Epithelial cell of esophagus (primary cell): ENCODE measurements around the gene WASHC4.

Experiments used
- DNase-seq: peaks from one replicate; pipeline ENCODE4 v3.0.0; 2010; ENCODE audit warnings: low read depth
- H3K4me3 ChIP-seq: 2 replicates; pipeline ENCODE4 v1.5.1; 2011; ENCODE audit warnings: mild to moderate bottlenecking, low read length, control low read depth
- TF ChIP-seq, protein P1 (sequence below): IDR thresholded peaks from 2 replicates; pipeline ENCODE4 v1.5.1; 2011; ENCODE audit warnings: low read depth, mild to moderate bottlenecking, low read length, control low read depth, inconsistent platforms; ENCODE audit not compliant: insufficient read depth; ENCODE audit errors: missing control alignments

The WASHC4 gene

DNA sequence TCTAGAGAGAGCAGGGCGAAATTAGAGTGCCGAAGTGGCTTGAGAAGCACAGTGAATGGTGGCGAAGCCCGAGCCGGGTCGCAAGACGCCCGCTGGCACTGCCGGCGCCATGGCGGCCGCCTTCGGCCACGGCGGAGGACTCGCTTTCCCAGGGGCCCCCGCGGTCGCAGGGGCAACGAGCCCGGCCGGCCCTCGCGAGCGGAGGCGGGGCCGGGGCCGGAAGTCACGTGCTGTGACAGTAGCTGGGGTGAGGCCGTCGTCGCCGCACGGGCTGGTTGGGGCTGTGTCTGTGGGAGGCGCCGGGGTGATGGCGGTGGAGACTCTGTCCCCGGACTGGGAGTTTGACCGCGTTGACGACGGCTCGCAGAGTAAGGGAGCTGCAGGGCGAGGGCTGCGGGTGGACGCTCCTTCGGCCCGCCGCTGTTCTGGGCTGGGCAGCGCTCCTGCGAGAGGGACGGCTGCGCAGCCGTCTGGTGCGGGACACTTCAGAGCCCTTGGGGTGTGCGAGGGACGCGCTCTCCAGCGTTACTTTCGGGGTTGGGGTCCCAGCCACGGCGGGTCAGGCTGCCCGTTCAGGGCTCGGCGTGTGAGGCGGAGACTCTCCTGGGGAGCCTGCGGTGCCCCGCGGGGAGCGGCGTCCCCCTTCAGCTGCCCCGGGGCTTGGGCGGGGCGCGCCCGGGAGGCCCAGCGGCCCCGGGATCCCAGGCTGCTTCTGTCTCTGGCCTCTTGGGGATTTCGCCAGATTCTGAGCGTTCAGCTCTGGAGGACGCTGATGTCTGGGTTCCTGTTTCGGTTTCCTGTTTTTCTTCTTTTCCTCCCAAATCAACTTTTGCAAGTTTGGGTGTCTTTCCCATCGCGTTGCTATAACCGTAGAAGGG lies at the start of gene WASHC4:
Gene WASHC4 (plus strand): TSS at position 238 of the 878 bp plus-strand sequence. CDS start 70 bp downstream, at position 308.
- TF ChIP-seq, protein P1, sequence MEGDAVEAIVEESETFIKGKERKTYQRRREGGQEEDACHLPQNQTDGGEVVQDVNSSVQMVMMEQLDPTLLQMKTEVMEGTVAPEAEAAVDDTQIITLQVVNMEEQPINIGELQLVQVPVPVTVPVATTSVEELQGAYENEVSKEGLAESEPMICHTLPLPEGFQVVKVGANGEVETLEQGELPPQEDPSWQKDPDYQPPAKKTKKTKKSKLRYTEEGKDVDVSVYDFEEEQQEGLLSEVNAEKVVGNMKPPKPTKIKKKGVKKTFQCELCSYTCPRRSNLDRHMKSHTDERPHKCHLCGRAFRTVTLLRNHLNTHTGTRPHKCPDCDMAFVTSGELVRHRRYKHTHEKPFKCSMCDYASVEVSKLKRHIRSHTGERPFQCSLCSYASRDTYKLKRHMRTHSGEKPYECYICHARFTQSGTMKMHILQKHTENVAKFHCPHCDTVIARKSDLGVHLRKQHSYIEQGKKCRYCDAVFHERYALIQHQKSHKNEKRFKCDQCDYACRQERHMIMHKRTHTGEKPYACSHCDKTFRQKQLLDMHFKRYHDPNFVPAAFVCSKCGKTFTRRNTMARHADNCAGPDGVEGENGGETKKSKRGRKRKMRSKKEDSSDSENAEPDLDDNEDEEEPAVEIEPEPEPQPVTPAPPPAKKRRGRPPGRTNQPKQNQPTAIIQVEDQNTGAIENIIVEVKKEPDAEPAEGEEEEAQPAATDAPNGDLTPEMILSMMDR, result no peak
- DNase-seq, result peak; percentile 94
- peak within 1 kb of the TSS; percentile 76 for H3K4me3 ChIP-seq

GRCh38 chr12:105060715-105061378 lies 46.7 kb upstream of the WASHC4 start:
- H3K4me3 ChIP-seq, result no peak overlapping the region
- peak; percentile 83 for DNase-seq
- TF ChIP-seq, protein P1, result no peak

DNA sequence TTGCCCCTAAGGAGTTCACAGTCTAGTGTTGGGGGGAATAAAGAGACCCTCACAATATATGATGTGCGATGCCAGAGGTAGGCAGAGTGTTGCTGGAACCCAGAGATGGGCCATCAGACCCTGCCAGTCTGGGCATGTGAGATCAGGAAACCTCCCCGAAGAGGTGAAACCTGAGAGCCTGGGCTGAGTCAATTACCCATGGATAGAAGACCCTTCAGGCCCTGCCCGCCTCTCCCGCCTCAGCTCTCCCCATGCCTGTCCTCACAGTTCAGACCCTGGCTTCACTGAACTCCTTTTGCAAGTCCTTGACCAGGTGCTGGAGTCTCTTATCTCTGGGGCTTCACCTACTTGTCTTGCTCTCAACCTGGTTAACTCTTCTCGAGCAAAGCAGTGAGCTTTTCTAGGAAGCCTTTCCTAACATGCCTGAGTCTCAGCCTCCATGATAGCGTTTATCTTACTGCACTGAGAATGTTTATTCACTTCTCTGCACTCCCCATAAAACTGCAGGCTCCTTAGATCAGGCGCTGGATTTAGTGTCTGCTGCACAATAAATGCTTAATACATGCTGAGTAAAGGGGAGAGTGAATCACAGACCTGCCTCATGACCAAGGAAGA lies 42.9 kb upstream of the WASHC4 start:
- no peak for DNase-seq
- TF ChIP-seq, protein P1, result no peak
- H3K4me3 ChIP-seq, result no peak overlapping the region

- TF ChIP-seq, protein P1, result no peak
- DNase-seq, result no peak
- H3K4me3 ChIP-seq, result no peak overlapping the region
Measured at GRCh38 chr12:105067511-105068031, 40.0 kb upstream of the WASHC4 start.

DNA sequence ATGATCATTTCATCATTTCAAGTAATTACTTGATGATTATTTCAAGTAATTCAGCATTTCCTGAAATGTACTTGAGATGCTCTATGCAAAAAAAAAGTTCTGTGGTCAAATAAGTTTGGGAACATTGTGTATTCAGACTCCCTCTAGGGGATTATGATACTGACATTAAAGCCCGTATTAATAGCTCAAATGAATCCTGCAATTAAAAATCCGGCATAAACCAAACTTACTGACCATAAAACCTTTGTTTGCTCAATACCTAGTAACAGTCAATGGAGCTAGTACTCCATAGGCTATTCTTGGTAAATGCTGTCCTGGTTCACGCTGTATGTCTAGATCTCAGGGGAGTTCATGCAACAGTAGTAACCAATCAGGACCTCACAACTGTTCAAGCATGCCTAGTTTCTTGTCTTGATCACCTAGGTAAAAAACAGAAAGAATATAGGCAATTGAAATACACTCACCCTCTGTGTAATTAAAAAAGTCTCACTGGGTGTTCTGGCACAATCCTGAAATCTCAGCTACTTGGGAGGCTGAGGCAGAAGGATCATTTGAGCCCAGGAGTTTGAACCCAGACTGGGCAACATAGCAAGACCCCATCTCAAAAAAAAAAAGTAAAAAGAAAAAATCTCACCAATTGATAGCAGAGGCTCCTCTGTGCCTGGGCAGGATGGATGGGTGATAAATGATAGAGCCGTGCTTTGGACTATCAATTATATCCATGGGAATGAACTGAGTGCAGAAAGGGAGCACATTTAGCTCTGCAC lies 37.4 kb upstream of the WASHC4 start:
- DNase-seq, result no peak
- no peak overlapping the region for H3K4me3 ChIP-seq
- TF ChIP-seq, protein P1, result no peak

GRCh38 chr12:105071981-105072380 lies 35.5 kb upstream of the WASHC4 start:
- DNase-seq, result no peak
- TF ChIP-seq, protein P1, result no peak
- no peak overlapping the region for H3K4me3 ChIP-seq
